Globus pallidus (tissue), 1 donor: ENCODE measurements around the gene CTTN.
"Not testable (repeated sequence)": the region's sequence is repeated elsewhere in the genome, so short reads cannot be mapped to it uniquely, and the experiment has no call there.

Experiments used
- DNase-seq: peaks from one replicate; pipeline ENCODE4 v3.0.0-alpha.2; 2015; ENCODE audit warnings: low spot score

Gene CTTN

DNA sequence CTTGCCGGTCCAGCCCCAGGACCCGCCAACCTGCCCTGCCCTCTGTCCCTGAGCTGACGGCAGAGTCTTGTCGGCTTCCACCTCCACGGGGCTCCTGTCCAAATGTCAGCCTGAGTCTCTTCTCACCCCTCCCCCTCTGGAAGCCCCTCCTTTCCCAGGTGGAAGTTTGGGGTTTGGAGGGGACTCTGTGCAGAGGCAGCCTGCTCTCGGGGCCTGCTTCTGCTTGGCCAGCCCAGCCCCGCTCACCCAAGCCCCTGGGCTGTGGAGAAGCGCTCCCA is 31.0 kb downstream of the CTTN start:
- DNase-seq: no peak

GRCh38 chr11:70429724-70430521 is 31.6 kb downstream of the CTTN start:
- DNase-seq: no peak

DNA sequence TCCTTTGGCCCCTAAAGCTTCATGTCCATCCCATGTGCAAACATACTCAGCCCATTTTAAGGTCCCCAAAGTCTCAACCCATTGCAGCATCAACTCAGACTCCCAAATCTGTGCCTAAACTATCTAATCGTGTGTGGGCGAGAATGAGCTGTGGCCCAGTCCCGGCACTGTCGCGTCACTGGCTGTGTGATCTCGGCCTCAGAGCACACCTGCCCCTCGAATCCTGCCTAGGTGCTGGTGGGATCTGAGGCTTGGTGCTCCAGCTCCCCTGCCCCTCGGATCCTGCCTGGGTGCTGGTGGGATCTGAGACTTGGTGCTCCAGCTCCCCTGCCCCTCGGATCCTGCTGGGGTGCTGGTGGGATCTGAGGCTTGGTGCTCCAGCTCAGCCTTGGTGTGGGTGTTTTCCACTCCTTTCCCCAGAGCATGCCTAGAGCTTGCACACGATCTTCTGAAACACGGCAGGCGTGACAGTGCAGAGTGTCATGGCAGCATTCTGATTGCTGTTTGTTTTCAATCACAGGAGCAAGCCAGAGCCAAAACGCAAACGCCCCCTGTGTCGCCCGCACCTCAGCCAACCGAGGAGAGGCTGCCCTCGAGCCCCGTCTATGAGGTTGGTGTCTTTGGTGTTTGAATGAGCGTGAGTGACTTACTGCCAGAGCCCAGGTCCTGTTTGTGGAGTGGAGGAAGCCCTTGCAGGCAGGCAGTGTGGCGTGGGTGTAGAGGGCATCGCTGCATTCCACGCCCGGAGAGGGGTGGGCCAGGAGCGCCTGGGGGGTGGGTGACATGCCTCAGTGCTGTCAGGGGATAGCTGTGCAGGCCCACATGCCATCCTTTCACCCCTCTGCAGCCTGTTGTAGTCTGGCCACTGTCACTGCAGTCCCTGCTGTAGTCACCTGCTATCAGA is 32.6 kb downstream of the CTTN start:
- no peak for DNase-seq

DNA sequence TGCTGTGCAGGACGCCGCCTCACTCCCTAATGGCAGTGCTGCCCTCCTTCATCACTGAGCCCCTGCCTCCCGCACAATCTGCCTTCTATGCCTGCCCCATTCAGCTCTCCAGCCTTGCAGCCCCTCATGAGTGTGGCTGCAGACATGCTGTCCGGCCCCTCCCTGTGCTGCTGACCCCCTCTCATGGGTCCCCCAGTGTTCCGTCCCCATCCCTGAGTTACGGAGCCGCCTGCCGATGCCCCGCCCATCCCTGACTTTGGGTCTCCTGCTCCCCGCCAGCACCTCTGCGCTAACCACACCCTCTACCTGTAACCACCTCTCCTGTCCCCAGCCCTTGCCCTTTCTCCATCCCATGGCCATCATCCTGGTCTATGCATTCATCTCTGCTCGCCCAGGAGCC is 33.3 kb downstream of the CTTN start:
- DNase-seq: no peak

DNA sequence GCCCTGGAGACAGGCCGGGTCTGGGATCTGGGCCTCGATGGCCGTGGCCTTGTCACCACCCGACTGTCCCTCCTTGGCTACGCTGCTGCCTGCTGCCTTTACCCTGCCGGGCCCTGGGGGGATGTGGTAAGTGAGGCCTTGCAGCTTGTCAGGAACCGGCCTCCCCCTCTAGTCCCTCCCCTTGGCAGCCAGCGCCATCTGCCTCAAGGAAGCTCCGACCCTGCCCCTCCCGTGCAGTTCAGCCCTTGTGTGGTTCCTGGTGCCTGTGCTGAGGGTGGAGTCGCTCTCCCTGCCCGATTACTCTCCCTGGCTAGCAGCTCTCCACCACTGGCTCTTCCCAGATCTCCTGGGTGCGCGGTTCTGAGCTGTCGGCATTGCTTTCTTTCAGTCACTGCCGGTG is 33.7 kb downstream of the CTTN start:
- DNase-seq: no peak

DNA sequence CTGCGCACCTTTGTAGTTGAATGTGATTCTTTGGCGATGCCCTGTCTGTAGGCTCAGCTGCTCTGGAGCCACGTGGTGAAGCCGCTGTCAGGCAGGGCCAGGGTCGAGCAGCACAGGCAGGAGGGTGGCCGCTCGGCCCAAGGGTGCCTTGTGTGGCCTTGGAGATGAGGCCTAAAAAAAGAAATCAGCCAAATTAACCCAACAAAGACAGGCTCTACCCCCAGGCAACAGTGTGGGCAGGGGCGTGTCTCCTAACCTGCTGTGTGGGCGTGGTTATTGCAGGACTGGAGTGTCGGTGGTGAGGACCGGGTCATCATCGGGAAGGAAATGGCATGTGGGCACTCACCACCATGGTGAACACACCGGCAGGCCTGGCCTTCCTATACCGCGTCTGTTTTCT is 34.3 kb downstream of the CTTN start:
- DNase-seq: no peak

- no peak for DNase-seq
Observed at GRCh38 chr11:70433038-70433437, 34.7 kb downstream of the CTTN start.

- no peak for DNase-seq
Observed at GRCh38 chr11:70433526-70433925, 35.2 kb downstream of the CTTN start.

DNA sequence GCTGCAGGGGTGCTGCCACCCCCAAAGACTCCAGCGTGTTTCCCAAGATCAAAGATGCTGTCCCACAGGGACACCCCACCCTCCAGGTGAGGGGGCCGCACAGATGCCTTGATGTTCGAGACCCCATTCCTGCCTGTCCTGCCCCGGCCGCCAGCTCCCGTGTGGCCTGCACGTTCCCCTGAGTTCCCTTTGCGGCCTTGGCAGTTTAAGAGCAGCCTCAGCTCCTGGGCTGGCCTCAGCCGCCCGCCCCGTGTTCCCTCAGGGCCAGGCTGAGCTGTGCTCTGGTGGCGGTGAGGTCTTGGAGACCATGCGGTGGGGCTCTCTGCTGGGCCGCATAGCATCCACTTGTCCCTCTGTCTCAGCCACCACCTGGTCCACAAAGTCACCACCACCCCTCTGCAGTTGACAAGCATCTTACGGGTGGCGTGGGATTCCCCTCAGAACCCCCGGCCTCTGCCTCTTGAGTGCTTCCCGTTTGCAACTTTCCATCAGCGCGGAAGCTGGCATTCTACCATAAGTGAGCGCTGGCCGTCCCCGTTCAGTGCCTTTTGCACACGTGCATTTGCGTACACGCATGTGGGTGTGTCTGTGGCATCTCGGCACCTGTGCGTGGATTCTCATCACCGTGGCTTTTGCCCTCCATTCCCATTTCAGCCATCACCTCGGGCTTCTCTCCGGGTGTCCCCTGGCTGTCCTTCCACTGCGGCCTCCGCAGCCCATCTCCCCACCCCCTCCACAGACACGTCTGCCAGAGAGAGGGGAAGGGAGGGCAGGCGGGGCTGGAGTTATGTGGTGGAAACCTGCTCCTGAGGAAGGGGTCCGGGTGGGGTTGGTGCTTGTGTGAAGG is 35.9 kb downstream of the CTTN start:
- DNase-seq: no peak

GRCh38 chr11:70434813-70435278 is 36.5 kb downstream of the CTTN start:
- no peak for DNase-seq

GRCh38 chr11:70435361-70435760 is 37.0 kb downstream of the CTTN start:
- DNase-seq: no peak

GRCh38 chr11:70435765-70436500 is 37.6 kb downstream of the CTTN start:
- DNase-seq: no peak

DNA sequence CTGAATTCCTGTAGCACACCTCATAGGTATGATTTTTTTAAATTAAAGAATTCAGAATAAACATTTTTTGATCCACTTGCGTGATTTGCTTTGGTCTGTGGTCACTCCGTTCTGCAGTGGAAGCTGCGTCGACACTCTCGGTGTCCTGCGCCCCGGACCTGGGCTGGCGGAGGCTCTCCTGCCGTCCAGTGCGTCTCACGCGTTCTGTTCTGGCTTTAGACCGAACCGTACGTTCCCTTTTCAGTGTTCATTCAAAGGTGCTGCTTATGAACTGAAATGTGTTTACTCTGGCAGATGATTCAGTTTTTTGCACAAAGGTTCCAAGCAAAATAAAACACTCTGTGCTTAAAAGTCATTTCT is 38.2 kb downstream of the CTTN start:
- no peak for DNase-seq

DNA sequence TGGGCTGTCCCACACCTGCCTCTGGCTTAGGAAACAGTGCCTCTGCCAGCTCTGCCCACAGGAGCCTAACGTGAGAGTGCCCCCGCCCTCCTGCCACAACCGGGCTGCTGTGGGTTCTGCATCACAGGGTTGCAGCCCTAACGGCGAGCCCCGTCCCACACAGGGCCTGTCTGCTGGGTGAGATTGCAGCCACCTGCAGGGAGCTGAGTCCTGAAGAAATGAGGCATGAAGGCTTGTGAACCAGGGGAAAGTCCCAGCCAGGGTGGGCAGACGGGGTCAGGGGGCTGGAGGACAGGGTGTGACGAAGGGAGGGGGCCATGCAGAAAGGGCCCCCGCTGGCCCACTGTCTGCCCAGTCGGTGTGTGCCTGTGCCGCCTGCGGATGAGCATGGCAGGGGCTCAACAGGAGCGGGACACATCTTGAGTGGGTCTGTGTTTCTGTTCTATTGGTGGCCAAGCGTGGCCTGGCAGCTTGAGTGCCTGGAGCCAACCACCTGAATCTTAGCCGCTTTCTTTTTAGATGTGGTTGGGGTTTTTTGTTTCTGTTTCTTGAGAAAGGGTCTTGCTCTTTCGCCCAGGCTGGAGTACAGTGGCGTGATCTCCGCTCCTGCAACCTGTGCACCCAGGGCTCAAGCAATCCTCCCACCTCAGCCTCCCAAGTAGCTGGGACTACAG is 38.9 kb downstream of the CTTN start:
- DNase-seq: no peak

DNA sequence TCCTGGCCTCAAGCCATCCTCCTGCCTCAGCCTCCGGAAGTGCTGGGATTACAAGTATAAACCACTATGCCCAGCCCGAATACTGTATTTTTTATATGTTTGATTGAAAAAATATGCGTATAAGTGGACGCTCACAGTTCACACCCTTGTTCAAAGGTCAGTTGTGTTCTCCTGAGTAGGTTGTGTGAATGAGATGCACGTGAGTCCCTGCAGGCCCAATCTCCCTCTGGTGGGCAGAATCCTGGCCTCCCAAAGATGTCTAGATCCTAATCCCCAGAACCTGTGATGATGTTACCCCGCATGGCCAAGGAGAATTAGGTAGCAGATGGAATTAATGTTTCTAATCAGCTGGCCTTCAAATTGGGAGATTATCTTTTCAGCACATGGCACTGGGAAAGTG is 41.9 kb downstream of the CTTN start:
- DNase-seq: no peak

- DNase-seq: no peak
Observed at GRCh38 chr11:70443773-70444030, 45.4 kb downstream of the CTTN start.

- DNase-seq: no peak
Observed at GRCh38 chr11:70445091-70445490, 46.8 kb downstream of the CTTN start.

- DNase-seq: no peak
Observed at GRCh38 chr11:70445605-70446004, 47.3 kb downstream of the CTTN start.

GRCh38 chr11:70448983-70449567 is 50.7 kb downstream of the CTTN start:
- no peak for DNase-seq

- no peak for DNase-seq
Observed at GRCh38 chr11:70454197-70454767, 56.0 kb downstream of the CTTN start.

GRCh38 chr11:70454811-70455210 is 56.5 kb downstream of the CTTN start:
- not testable (repeated sequence) for DNase-seq
